GM12864 (cell line): ENCODE results near the gene TXNDC16.

Experiments
- DNase-seq: peaks from one replicate; pipeline ENCODE4 v3.0.0-alpha.2; 2011; ENCODE audit warnings: low read depth
- H3K4me3 ChIP-seq: 2 replicates; pipeline ENCODE4 v1.5.1; 2011; ENCODE audit warnings: mild to moderate bottlenecking, low read depth, low read length, control low read depth
- TF ChIP-seq, protein P1 (sequence below): IDR thresholded peaks from 2 replicates; pipeline ENCODE4 v1.5.1; 2011; ENCODE audit warnings: low read depth, mild to moderate bottlenecking, moderate library complexity, low read length, control low read depth, inconsistent platforms; ENCODE audit errors: missing control alignments

Gene TXNDC16

DNA sequence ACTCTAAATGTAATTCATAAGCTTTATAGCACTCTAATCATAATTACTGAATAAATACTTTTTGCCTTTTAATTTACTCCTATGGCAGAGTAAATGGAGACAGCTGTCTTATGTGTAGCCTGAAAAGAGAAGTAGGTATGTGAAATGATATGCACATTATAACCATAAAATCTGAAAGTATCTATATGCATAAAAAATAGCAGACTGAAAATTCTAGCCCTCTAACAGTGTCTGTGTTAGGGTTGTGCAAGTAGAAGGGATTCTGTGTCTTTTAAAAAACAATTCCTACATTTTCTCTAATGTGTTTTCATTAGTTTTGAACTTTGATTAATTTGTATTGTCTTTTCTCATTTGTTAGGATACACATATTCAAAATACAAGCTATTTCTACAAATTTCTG is 94.9 kb downstream of the TXNDC16 start:
- TF ChIP-seq, protein P1, sequence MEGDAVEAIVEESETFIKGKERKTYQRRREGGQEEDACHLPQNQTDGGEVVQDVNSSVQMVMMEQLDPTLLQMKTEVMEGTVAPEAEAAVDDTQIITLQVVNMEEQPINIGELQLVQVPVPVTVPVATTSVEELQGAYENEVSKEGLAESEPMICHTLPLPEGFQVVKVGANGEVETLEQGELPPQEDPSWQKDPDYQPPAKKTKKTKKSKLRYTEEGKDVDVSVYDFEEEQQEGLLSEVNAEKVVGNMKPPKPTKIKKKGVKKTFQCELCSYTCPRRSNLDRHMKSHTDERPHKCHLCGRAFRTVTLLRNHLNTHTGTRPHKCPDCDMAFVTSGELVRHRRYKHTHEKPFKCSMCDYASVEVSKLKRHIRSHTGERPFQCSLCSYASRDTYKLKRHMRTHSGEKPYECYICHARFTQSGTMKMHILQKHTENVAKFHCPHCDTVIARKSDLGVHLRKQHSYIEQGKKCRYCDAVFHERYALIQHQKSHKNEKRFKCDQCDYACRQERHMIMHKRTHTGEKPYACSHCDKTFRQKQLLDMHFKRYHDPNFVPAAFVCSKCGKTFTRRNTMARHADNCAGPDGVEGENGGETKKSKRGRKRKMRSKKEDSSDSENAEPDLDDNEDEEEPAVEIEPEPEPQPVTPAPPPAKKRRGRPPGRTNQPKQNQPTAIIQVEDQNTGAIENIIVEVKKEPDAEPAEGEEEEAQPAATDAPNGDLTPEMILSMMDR, result no peak
- H3K4me3 ChIP-seq, result no peak overlapping the region
- DNase-seq, result no peak

DNA sequence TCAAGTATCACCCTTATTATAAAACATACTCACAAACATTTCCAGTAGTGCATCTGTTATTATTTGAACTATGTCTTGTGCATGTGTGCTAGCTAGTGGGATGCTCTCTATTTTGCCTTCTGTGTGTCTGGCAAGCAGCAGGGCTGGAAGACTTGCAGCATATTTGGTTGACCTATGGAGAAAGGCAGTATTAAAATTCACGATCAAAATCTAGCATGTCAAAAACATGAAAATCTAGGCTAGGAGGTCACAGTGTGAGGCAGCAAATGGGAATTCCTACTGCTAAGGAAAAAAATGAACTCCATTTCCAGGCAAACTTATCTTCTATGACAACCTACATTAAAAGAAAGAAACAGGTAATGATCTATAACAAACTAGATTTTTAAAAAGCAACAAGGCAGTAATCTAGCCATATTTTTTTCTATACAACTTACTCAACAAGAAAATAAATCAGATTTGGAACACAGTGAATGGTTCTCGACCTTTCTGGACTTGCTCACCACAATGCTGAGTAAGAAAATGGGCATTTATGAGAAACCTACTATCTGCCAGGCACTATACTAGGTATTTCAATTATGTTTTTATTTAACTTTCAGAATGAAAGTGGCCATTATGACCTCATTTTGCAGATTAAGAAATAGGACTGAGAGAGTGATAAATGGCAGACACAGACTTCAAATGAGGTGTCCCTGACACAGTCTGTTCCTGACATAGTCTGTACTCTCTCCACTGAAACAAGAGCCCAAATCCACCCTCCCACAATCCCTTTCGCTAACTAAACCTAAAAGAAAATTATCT is 96.8 kb downstream of the TXNDC16 start:
- no peak for DNase-seq
- no peak overlapping the region for H3K4me3 ChIP-seq
- TF ChIP-seq, protein P1, result no peak

DNA sequence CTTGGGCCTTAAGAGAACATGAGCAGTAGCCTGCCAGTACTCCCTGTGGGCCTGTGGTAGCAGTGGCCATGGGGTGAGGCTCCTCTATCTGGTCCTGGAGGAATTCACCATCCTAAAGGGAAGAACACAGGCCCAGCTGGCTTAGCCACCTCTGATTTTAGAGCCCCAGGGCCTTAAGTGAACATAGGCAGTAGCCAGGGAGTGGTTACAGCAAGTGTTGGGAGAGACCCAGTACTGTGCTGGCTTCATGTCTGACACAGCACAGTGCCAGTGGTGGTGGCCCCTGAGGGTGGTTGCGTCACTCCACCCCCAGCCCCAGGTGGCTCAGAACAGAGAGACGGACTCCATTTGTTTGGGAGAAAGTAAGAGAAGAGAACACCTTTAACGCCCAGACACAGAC is 105.1 kb downstream of the TXNDC16 start:
- TF ChIP-seq, protein P1, result no peak
- no peak for DNase-seq
- H3K4me3 ChIP-seq, result no peak overlapping the region

DNA sequence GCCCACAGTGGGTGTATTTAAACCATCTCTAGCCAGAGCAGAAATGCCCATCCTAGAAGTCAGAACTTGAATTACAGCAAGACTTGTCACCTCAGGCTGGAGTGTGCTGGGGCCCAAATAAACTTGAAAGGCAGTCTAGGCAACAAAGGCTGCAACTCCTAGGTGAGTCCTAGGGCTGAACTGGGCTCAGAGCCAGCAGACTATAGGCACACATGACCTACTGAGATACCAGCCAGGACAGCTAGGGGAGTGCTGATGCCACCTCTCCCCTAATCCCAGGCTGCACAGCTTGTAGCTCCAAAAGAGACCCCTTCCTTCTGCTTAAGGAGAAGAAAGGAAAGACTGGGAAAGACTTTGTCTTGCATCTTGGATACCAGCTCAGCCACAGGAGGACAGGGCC is 106.0 kb downstream of the TXNDC16 start:
- no peak overlapping the region for H3K4me3 ChIP-seq
- TF ChIP-seq, protein P1, result no peak
- DNase-seq, result no peak

DNA sequence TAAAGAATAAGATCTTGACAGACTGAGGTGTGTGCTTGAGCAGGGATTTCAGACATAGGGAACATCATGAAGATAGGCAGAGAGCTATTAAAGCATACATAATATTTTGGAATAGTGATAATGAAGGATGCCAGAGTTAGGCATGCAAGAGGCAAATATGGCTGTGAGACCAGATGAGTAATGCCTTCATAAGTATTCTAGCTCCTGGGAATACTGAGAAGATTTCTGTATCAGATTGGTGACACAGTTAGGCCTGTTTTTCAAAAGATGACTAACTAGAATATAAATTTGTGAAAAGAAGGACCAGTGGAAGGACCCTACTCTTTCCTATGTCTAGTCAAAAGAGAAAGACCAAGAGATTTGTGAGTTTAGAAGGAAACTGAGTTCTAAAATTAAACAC is 108.8 kb downstream of the TXNDC16 start:
- no peak overlapping the region for H3K4me3 ChIP-seq
- TF ChIP-seq, protein P1, result no peak
- no peak for DNase-seq

DNA sequence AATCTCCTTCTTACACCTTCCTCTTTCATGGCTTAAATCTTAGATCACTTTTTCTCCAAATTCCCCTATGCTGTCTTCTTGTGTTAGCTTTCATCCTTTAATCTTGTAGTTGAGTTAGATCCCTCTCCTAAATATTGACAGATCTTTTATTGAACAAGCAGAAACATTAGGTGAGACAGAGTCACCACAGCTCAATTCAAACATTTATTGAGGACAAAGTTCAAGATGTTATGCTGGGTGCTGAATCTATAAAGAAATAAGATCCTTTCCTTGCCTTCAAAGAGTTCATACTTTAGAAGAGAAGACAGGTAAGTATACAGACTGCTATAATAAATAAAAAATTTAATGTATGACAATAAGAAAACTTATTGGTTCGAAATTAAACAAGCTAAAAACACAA is 109.7 kb downstream of the TXNDC16 start:
- TF ChIP-seq, protein P1, result no peak
- no peak for DNase-seq
- no peak overlapping the region for H3K4me3 ChIP-seq

DNA sequence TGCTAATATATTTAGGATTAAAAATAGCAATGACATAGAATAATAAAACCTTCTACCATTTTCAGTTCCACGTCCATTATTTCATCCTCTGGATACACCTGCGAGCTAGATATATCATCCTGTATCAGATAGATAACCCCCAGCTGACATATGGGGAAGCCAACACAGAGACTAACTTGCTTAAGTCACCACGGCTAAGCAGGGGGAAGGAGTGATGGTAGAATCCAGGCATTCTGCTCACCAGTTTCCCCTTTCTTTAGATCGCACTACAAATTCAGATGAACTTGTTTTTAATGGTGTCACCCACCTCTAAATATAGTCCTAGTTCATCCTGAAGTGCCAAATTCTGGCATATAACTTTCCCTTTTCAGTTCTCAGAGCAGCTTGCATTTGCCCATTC is 110.1 kb downstream of the TXNDC16 start:
- no peak for DNase-seq
- TF ChIP-seq, protein P1, result no peak
- H3K4me3 ChIP-seq, result no peak overlapping the region
